Coronary artery (tissue), 2 donors: ENCODE measurements around the gene NDOR1.

Experiments
- DNase-seq: peaks from one replicate; pipeline ENCODE4 v3.0.0-alpha.2; 2017; ENCODE audit warnings: low spot score
- H3K27ac ChIP-seq, 2 donors: fragments of 200-600 bp; sonication (generic); one replicate each; pipeline ENCODE4 v1.5.1; 2016 to 2019
- H3K4me3 ChIP-seq: fragments of 200-600 bp; sonication (generic); 2 replicates; pipeline ENCODE4 v1.5.1; 2016; ENCODE audit warnings: mild to moderate bottlenecking, moderate library complexity
- TF ChIP-seq, protein P1 (sequence below): fragments of 200-600 bp; sonication (generic); IDR thresholded peaks from one replicate; pipeline ENCODE4 v1.5.1; 2019; ENCODE audit warnings: antibody characterized with exemption

The NDOR1 gene

DNA sequence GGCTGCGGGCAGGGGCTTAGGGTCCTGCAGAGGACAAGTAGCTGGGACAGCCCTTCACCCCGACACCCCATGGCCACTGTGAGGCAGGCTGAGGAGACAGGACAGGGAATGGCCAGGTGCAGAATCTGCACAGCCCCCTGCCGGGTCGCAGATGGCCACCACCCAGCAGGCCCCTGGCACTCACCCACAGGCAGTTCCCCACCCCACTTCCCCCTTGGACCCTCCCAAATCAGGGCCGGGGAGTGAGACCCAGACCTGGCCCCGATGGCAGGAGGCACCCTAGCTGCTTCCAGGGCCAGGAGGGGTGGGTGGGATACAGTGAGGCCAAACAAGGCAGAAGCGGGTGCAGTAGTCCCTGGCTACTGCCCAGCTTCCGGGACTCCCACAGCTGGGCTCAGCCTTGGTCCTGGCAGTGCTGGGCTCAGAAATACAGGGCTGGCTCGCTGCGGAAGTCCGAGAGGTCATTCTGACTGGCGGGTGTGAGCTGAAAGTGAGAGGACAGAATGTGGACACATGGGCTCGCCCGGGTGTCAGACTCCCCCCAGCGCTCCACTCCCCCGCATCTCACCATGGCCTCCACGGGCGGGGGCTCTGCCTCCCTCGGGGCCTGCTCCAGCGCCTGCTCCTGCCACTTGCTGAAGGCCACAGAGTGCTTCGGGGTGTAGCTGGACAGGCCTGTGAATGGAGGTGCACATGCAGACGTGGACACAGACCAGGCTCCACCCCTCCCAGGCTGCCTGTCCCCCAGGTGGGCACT lies 13.6 kb upstream of the NDOR1 start:
- DNase-seq = no peak
- TF ChIP-seq, protein P1, sequence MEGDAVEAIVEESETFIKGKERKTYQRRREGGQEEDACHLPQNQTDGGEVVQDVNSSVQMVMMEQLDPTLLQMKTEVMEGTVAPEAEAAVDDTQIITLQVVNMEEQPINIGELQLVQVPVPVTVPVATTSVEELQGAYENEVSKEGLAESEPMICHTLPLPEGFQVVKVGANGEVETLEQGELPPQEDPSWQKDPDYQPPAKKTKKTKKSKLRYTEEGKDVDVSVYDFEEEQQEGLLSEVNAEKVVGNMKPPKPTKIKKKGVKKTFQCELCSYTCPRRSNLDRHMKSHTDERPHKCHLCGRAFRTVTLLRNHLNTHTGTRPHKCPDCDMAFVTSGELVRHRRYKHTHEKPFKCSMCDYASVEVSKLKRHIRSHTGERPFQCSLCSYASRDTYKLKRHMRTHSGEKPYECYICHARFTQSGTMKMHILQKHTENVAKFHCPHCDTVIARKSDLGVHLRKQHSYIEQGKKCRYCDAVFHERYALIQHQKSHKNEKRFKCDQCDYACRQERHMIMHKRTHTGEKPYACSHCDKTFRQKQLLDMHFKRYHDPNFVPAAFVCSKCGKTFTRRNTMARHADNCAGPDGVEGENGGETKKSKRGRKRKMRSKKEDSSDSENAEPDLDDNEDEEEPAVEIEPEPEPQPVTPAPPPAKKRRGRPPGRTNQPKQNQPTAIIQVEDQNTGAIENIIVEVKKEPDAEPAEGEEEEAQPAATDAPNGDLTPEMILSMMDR = no peak
- no peak overlapping the region for H3K4me3 ChIP-seq
- peak overlapping the region in 1 of 2 donors; percentile 1 for H3K27ac ChIP-seq

DNA sequence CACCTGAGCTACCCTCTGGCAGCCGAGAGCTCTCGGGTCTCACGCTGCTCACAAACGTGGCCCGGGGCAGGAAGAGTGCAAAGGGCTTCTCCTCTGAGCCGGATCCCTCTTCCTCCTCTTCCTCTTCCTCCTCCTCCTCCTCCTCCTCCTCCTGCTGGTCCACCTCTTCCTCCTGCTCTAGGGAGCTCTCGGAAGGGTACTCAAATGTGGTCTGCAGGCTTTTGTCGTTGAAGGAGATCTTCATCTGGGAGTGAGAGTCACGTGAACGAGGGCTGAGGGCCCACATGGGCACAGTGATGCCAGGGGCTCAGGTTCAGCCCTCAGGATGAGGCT lies 13.1 kb upstream of the NDOR1 start:
- TF ChIP-seq, protein P1 = no peak
- H3K27ac ChIP-seq = peak overlapping the region in 1 of 2 donors; percentile 1
- H3K4me3 ChIP-seq = no peak overlapping the region
- no peak for DNase-seq

DNA sequence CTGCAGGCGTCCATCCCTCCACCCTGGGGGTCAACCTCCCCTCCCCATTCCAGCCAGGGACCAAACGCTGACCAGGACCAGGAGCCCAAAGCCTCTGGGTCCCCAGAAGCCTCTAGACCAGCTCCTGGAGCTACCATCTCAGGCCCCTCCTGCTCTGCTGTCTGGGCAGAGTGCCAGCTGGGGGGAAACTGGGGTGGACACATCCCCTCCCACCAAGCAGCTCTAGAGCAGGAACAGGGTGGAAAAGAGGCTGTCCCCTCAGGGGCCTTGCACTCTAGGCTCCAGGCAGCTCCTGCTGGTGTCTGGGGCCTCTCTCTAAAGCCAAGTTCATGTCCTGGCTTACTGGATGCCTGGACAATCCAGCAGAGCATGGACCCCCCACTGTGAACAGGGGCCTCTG lies 12.6 kb upstream of the NDOR1 start:
- no peak overlapping the region for H3K27ac ChIP-seq
- no peak for DNase-seq
- TF ChIP-seq, protein P1 = no peak
- no peak overlapping the region for H3K4me3 ChIP-seq

DNA sequence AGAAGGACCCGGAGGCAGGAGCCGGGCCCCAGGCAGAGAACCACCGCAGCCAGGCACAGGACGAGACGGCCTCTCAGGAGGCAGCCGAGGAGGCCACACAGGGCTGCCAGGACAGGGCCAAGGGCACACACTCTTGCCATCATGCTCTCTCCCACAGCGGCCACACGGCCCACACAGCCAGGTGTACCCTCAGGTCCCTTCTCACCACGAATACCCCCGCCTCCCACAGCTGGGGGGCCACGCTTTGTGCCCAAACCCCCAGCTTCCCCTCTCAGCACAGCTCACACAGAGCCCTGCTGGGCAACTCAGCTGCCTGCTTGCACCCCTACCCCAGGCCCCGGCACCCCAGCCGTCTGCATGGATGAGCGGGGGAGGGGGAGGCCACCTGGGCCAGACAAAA lies 11.7 kb upstream of the NDOR1 start:
- TF ChIP-seq, protein P1 = no peak
- DNase-seq = no peak
- H3K4me3 ChIP-seq = no peak overlapping the region
- H3K27ac ChIP-seq = no peak overlapping the region

DNA sequence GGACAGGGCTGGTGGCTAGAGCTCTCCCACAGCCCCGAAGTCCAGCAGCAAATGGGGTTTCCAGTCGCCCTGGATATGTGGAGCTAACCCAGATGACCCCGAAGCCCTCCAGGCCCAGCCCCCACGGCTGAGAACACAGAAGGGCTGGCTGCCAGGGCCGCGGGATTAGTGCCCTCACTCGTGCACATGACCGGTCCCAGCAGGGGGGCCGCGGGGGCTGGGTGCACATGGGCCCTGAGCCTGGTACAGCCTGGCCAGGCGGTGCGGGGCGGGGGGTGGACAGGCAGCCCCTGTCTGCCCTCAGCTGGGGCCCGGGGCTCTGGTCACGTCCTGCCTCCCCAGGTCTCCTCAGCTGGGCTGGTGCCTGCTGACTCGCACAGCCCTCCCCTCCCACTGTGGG lies 11.1 kb upstream of the NDOR1 start:
- no peak overlapping the region for H3K4me3 ChIP-seq
- TF ChIP-seq, protein P1 = no peak
- no peak for DNase-seq
- H3K27ac ChIP-seq = no peak overlapping the region

DNA sequence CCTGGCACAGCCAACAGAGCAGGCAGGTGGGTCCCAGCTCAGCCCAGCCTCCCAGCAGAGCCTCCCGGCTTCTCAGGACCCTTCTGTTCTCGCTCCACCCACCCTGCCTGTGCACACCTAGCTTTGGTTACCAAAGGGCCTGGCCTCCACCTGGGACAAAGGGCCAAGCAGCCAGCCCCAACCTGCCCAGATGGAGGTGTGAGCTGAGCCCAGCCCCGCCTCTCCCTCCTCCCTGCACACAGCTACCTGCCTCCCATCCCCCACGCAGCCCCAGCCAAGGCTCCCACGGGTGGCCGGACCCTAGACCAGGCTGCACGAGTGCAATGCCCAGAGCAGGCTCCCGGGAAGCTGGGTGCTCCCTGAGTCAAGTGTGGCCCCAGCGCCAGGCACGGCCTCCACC lies 10.6 kb upstream of the NDOR1 start:
- no peak overlapping the region for H3K4me3 ChIP-seq
- TF ChIP-seq, protein P1 = no peak
- DNase-seq = no peak
- H3K27ac ChIP-seq = no peak overlapping the region

DNA sequence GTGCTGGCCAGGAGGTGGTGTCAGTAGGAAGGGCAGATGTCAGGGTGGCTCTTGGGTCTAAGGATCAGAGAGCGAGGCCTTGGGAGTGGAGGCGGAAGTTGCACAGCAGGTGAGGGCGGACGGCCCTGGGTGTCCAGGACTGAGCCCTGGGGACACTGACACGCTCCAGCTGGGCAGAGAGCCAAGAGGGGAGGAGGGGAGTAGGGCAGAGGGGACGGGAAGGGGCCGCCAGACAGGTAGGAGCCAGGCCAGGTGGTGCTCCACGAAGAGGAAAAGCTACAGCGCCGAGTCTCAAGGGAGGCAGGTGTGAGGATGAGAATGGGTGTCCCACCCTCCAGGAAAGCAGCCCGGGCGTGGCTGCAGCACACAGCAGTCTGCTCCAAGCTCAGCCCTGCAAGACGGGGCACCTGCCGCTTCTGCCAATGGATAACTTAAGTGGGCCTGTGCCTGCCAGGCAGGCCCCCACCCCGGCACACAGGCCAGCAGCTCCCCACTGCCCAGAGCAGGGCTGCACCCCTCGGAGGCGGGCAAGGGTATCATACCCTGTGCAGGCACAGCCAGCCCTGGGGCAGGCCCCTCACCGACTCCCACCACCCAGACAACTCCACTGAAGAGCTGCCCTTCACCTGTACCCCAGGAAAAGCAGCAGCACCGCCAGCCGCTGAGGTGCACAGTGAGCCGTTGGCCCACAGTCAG lies 9.8 kb upstream of the NDOR1 start:
- H3K4me3 ChIP-seq = no peak overlapping the region

More for the DNA sequence above, 9.8 kb upstream of the NDOR1 start:
- DNase-seq = no peak
- H3K27ac ChIP-seq = no peak overlapping the region
- TF ChIP-seq, protein P1 = no peak
